Measurements from ENCODE around the gene IGF1R.
"Not testable (repeated sequence)": the region's sequence is repeated elsewhere in the genome, so short reads cannot be mapped to it uniquely, and the experiment has no call there.

IGF1R gene

DNA sequence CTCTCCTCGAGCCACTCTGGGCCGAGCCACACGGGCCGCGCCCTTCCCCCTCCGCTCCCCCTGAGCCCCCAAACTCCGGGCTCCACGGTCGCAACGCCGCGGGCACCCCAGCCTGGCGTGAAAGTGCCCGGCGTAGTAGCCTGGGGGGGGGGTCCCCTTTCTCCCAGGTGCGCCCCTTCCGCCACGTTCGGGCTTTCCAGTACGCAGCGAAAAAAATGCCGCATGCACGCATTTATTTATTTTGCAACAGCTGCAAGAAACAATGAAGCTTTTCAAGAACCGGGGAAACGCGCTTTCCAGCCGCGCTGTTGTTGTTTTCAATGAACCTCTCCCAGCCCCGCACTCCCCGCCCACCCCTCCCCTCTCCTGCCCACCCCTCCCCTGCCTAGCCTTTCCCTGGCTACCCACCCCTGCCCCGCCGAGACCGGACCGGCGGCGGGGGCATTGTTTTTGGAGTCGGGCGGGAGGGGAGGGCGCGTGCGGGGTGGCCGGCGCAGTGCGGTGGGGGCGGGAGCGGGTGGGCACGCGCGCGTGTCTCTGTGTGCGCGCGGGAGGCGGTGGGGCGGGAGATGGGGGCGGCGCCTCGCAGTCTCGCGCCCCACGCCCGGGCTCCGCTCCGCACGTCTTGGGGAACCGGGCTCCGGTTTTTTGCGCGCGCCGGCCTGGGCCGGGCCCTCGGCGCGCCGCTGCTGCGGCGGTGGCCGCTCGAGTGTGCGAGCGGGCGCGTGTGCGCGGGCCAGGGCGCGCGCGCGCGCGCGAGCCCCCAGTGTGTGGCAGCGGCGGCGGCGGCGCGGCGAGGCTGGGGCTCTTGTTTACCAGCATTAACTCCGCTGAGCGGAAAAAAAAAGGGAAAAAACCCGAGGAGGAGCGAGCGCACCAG is at the start of gene IGF1R:
IGF1R (plus strand) TSS at position 766 of the 880 bp plus-strand sequence. CDS start 1,043 bp downstream, outside the sequence.
- Histone ChIP-seq H3K4me3 (peak within 1 kb of the TSS; percentile 78 to 83 (median 80)), H3K27ac (peak within 1 kb of the TSS; percentile 71 to 93 (median 85))

DNA sequence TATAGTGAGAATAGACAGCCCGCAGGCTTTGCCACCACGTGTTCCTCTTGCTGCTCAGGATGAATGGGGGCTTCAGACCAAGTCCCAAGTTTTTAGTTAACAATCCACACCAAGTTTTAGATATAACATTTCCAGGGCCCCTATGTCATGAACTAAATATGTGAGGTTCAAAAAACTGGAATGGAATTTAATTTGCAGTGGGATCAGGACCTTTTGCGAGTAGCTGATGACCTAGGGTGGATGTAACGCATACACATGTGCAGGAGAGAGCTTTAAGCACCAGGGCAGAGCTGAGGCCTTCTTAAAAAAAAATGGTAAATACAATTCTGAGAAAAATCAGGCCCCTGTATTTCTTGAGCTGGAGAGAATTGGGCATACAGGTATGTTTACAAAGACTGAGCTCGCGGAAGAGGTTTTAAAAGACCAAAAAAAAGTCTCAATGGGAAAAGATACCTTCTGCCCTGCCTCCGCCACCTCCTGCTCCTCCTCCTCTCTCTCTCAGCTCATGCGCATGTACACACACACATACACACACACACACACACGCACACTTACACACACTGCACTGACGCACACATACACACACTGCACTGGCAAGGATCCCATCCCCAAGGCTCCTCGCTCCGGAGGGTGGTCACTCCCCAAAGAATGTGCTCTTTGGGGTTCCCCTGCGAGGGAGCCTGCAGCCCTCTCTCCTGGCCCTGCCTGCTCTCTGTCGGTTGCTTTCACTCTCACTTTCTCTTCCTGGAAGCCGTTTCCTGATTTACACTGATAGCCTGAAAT is 48.2 kb upstream of the IGF1R start:
- Histone ChIP-seq H3K27ac (peak overlapping the region in 6 of 21 experiments; percentile 8 to 42 (median 29)), H3K4me3 (peak overlapping the region in 6 of 7 experiments; percentile 0 to 36 (median 22))

DNA sequence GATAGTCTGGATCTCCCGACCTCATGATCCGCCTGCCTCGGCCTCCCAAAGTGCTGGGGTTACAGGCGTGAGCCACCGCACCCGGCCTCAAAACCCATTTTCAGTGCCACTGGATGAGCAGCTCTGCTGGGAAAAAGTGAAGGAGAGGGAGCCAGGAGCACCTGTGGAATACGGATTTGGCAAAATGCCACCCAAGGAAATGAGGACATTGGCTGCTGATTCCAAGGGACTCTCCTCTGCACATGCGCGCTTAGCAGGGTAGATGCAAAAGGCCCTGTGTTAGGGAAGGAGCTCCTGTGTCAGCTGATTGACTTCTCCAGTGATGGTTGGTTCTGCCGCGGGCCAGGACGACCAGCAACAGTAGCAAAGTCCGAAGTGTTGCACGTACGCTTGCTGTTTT is 43.4 kb upstream of the IGF1R start:
- Histone ChIP-seq H3K4me3 (no peak overlapping the region), H3K27ac (no peak overlapping the region)

DNA sequence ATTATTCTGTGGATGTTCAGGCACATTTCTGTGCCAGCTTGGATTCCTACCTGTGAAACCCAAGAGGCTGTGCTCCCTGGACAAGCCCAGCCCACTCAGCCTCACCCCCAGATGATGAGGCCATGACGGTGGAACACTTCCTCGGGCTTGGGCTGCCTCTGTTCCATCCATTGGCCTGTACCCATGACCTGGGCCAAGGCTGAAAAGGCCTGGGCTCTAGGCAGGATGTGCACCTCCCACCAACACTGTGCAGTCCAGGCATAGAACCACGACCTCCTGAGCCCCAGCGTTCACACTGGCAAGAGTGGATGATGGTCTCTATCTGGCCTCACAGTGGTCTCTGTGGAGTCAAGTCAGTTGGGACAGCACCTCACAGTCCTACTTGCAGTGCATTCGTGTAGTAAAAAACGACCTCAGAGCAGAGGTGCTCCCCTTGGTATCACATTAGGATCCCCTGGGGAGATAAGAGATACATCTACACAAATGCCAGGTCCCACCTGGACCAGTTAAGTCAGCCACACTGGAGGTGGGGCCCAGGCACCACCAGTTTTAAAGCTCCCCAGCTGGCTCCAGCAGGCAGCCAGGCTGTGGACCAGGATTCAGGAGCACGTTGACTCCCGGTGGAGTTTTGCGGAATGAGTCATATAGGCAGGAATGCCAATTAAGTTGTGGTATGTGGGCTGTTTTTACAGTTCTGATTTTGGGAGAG is 39.0 kb upstream of the IGF1R start:
- no peak overlapping the region for H3K27ac ChIP-seq
- no peak overlapping the region for H3K4me3 ChIP-seq

DNA sequence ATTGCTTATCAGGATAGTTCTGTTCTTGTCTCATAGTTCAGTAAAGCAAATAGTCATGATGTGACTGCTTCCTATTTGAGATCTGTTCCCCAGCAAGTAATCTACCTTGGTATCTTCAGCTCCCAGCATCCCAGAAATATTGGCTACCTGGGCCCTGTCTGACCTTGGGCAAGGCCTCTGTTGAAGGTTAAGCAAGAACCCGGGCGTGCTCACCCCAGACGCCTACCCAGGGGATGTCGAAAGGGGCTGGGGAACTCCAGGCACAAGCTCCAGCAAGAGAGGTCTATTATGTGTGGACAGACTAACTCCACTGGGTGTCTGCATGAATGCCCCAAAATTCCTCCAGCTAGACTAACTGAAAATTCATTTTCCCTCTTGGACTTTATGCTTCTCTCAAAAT is 37.3 kb upstream of the IGF1R start:
- no peak overlapping the region for H3K4me3 ChIP-seq
- no peak overlapping the region for H3K27ac ChIP-seq

DNA sequence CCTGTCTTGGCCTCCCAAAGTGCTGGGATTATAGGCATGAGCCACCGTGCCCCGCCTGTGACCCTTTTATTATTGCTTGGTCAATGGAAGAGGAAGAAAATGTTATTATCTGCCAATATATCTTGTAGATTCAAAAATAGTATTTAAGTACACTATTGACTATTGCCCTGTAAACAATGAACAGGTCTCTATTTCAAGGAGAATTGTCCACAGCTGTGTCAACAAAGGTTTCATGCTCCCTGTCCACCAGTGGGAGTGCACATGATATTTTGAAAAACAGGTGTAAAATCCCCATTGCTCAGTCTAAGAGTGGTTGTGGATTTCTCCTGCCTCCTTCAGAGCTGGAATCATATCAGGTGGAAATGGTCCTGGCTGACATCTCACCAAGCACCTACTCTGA is 36.5 kb upstream of the IGF1R start:
- H3K4me3 ChIP-seq, result no peak overlapping the region
- no peak overlapping the region for H3K27ac ChIP-seq

- Histone ChIP-seq H3K27ac (no peak overlapping the region), H3K4me3 (no peak overlapping the region)
Observed at GRCh38 chr15:98612490-98613110, 35.7 kb upstream of the IGF1R start.

- no peak overlapping the region for H3K4me3 ChIP-seq
- H3K27ac ChIP-seq, result no peak overlapping the region
Observed at GRCh38 chr15:98614681-98615080, 33.7 kb upstream of the IGF1R start.

DNA sequence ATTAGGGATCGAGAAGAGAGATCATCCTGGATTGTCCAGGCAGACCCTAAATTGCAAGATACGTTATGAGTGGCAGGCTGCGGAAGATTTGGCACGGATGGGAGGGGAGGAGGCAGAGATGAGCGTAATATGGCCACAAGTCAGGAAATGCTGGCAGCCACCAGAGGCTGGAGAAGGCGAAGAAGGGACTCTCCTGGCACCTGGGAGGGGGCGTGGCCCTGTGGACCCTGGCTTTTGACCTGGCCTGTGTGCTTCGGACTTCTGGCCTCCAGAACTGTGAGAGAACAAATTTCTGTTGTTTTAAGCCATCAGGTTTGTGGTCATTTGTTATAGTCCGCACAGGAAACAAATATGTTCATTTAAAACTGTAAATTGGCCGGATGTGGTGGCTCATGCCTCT is 31.9 kb upstream of the IGF1R start:
- H3K4me3 ChIP-seq, result no peak overlapping the region
- no peak overlapping the region for H3K27ac ChIP-seq

DNA sequence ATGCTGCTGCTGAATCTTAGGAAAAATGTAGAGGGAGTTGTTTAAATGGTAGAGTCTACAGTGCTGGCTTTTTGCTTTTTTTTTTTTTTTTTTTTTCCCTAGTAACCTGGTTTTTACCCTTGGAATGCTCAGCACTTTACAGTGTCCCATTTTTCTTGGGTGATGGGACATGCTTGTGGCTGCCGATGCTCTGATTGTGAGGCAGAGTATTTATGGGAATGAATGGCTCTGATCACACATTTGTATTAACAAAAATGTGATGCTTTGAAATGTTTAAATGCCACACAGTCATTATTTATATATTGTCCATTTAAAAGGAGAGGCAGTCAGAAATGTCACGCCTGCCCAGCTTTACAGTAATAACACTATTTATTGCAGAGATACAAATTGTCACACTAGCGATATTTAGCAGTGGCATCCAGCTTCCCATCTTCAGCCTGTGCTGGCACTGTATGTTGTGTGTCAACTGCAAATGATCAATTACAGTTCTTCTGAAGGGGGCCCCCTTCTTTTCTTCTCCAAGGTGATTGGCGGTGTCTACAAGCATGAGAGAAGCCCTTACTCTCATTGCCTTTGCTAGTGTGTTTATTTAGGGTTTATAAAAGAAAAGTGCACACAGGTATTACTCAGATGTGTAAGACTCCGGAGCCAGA is 30.9 kb upstream of the IGF1R start:
- H3K4me3 ChIP-seq, result no peak overlapping the region
- H3K27ac ChIP-seq, result no peak overlapping the region

DNA sequence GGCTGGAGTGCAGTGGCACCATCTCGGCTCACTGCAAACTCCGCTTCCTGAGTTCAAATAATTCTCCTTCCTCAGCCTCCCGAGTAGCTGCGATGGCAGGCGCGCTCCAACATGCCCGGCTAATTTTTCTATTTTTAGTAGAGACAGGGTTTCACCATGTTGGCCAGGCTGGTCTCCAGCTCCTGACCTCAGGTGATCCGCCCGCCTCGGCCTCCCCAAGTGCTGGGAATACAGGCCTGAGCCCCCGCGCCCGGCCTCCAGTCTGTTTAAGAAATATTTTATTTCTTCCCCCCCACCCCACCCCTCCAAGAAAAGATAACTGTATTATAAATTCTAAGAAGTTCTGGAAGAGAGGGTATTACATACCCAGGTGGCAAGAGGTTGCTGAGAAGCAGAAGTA is 29.8 kb upstream of the IGF1R start:
- H3K4me3 ChIP-seq, H3K27ac ChIP-seq: not testable (repeated sequence)

DNA sequence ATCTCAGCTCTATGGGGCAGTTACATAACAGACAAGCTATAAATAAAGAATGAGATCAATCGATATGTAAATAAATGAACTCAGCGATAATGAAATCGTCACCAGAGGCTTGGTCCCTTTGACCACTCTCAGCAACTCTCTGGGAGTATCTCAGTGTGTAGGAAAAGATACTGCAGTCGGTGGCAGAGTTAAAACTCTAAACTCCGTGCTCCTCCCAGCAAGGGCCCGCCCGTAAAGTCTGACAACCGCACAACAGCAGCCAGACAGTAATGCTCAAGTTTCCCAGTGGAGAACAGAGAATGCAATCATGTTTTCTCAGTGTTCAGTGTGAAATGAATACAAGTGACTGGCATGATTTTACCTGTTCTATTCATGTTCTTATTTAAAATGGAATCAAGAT is 28.3 kb upstream of the IGF1R start:
- Histone ChIP-seq H3K4me3 (no peak overlapping the region), H3K27ac (no peak overlapping the region)

- Histone ChIP-seq H3K27ac (no peak overlapping the region), H3K4me3 (no peak overlapping the region)
Observed at GRCh38 chr15:98621021-98621420, 27.3 kb upstream of the IGF1R start.

GRCh38 chr15:98625614-98626013 is 22.7 kb upstream of the IGF1R start:
- H3K4me3 ChIP-seq, result no peak overlapping the region
- no peak overlapping the region for H3K27ac ChIP-seq

DNA sequence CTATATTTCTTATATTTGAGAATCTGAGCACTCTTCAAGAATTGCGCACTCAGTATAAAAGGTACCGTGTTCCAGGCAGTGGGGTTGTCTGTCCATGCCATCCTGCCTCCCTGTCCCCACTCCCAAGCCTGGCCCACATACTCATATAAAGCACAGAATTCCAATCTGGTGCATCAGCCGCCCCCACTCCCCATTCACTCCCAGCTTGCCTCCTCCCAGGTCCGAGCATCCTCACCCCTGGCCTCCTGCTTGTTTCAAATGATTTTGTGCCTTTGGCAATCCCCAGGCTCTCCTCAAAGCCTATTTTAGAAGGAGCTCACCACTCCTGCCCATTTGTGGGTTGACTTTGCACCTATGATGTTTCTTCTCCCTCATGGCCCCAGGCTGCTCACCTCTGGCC is 22.2 kb upstream of the IGF1R start:
- H3K27ac ChIP-seq, result no peak overlapping the region

DNA sequence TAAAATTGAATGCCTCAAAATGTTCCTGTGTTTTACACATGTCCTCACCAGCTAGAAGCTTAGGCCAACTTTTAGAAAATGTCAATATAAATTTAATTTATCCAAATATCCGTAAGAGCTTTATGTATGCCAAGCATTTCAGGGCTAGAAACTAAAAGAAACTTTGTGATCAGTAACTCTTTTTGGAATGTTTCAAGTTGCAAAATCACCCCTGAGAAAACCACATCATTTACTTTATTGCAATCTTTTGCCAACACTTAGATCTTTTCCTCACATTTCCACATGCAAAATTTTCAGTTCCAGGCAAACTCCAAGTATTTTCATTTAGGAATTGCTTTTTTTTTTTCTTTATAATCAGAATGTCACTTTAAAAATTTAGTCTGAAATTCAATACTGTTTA is 20.1 kb upstream of the IGF1R start:
- Histone ChIP-seq H3K27ac (no peak overlapping the region), H3K4me3 (no peak overlapping the region)

More for the DNA sequence above, 22.2 kb upstream of the IGF1R start:
- H3K4me3 ChIP-seq, result no peak overlapping the region

- Histone ChIP-seq H3K27ac (no peak overlapping the region), H3K4me3 (no peak overlapping the region)
Observed at GRCh38 chr15:98635848-98636247, 12.5 kb upstream of the IGF1R start.

GRCh38 chr15:98643115-98643514 is 5.2 kb upstream of the IGF1R start:
- no peak overlapping the region for H3K4me3 ChIP-seq
- no peak overlapping the region for H3K27ac ChIP-seq

GRCh38 chr15:98646546-98647025 is 1.8 kb upstream of the IGF1R start:
- peak overlapping the region in 6 of 7 experiments; percentile 79 to 83 (median 80) for H3K4me3 ChIP-seq
- peak overlapping the region in 2 of 21 experiments; percentile 85 to 87 for H3K27ac ChIP-seq
